ENCODE data around the gene ANKS3.

DNA sequence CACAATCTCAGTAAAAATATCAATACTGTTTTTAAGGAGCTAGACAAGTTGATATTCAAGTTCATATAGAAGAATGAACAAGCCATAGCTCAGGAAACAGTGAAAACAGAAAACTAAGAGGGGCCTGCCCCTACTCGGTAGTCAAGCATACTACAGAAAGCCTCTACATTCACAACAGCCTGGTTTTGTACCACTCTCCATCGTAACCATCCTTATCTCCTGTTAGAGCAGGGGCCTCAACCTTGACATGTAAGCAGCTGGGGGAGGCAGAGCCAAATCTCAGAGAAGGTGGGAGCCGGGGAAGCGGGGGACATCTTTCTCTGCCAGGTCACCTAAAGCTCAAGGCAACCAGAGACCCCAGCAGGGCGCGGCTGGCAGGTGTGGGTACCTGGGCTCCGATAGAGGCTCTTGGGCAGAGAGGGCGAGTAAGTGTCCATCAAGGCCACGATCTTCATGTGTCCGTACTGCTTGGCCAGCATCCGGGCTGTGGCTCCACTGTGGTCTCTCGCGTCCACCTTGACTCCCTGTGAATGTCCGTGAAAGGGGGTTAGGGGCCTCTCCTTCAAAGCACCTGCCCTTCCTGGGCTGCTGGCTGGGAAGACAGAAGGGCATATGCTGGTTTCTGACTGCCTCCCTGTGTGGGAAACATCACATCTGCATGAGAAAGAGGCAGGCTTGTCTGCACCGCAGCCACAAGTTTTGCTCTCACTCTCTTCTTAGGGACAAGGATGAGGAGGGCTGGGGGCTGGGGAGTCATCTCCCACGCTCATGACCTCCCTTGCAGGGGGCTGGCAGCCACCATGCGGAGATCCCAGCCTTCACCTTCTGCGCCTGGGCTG lies 20.2 kb downstream of the ANKS3 start:
- TF ChIP-seq, protein P1, sequence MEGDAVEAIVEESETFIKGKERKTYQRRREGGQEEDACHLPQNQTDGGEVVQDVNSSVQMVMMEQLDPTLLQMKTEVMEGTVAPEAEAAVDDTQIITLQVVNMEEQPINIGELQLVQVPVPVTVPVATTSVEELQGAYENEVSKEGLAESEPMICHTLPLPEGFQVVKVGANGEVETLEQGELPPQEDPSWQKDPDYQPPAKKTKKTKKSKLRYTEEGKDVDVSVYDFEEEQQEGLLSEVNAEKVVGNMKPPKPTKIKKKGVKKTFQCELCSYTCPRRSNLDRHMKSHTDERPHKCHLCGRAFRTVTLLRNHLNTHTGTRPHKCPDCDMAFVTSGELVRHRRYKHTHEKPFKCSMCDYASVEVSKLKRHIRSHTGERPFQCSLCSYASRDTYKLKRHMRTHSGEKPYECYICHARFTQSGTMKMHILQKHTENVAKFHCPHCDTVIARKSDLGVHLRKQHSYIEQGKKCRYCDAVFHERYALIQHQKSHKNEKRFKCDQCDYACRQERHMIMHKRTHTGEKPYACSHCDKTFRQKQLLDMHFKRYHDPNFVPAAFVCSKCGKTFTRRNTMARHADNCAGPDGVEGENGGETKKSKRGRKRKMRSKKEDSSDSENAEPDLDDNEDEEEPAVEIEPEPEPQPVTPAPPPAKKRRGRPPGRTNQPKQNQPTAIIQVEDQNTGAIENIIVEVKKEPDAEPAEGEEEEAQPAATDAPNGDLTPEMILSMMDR (IDR thresholded peaks at IDR 0.05), result no peak
- TF ChIP-seq POLR2A (IDR thresholded peaks at IDR 0.05), result no peak
